GM18907 (cell line): ENCODE results near the gene CBLB.

ENCODE experiments used
- ATAC-seq: cut with Tn5 transposase; IDR thresholded peaks from one replicate; pipeline ENCODE4 v1.9.1; 2021; ENCODE audit warnings: mild to moderate bottlenecking, moderate library complexity; ENCODE audit not compliant: unreplicated experiment

CBLB gene

DNA sequence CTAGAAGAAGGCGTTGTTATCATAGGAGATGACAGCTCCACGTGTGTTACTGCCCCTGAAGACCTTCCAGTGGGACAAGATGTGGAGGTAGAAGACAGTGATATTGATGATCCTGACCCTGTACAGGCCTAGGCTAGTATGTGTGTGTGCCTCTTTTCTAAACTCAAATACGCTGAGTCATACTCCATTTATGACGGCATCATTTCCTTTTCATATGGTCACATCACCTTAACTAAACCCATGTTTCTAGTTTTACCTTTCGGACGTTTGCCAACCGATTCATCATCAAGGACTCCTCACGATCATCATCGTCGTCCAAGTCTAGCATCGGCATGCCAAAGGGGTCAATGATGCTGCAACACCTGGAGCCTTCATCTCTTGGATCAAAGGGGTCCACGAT is 149.0 kb downstream of the CBLB start:
- ATAC-seq: no peak

DNA sequence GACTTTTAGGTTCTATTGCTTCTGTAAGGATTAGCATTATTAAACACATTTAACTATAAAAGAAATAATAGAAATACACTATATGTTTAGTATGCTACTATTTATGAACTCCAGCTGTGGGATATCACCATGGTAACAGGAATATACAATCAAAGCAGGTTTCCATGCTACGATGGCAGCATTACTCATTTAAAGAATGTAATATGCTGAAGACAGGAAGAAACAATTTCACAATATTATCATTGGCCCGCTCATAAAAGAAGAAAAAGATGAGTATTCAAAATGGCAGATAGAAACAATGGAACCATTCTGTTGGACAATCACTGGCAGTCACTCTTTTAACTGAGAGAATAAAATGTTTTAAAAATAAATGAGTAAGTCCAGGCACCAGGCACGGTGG is 153.4 kb downstream of the CBLB start:
- ATAC-seq: no peak

DNA sequence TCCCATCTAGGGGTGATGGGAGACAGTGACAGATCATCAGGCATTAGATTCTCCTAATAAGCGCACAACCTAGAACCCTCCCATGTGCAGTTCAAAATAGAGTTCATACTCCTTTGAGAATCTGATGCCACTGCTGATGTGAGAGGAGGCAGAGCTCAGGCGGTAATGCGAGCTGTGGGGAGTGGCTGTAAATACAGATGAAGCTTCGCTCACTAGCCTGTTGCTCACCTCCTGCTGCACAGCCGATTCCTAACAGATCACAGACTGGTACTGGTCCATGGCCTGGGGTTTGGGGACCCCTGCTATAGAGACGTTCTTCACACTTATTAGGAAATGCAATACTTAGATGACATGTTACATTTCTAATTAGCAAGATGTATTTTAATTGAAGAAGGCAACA is 154.4 kb downstream of the CBLB start:
- ATAC-seq: no peak

DNA sequence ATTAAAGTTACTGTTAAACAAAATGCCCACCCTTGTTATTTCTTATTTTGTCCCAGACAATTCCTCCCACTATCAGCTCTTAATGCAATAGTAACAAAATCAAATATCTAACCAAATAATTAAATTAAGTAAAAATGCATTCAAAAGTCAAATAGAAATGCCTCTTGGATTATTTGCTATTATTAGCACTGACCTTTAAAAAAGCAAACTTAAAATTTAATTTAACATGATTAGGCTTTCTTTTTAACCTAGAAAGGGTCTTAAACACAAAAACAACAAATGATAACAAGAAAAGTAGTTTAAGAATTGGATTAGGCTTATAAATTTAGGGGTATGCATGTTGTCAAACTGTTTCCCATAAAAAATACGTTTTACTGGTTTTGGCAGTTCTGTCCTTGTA is 159.8 kb downstream of the CBLB start:
- no peak for ATAC-seq

DNA sequence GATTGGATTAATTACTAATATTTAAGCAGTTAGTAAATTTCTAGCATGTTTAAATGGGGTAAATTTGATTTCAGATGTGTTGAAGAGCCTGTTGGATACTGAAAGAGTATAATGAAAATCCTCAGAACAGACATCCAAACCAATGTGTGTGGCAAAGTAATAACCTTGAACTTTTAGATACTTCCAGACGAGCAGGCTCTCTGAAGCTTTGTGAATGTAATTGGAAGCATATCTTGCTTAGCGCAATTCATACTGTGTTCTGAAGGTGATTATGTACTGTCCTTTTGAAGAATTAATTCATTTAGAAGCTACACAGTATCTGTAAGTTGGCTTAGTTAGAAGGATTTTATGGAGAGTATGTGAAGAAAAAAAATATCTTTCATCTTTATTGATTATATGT is 161.8 kb downstream of the CBLB start:
- ATAC-seq: no peak

DNA sequence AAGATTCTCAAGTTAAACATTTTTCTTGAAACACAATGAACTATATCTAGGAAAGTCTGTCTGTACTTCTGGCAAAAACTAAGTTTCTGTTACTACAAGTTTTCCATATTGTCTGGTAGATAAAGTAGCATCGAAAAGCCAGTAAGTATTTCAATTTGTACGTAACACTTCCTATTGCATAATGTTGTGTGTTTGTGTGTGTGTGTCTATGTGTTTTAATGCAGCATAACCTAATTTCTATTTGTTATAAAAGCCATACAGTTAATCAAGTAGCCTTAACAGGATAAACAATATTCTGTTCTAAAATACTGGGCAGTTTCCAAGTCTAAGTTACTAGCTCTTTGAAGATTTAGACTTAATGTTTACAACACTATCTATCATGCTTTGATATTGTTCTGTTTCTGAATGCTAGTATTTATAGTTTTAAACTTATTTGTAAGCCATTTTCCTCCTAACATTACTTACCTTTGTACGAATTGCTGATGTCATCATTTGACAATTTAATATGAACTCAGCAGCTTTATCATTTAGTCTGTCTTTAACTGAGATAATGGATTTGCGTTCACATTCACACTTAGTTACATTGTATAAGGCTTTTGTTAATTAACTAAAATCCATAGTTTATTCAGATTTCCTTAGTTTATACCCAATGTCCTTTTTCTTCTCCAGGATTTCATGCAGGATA is 163.9 kb downstream of the CBLB start:
- no peak for ATAC-seq

DNA sequence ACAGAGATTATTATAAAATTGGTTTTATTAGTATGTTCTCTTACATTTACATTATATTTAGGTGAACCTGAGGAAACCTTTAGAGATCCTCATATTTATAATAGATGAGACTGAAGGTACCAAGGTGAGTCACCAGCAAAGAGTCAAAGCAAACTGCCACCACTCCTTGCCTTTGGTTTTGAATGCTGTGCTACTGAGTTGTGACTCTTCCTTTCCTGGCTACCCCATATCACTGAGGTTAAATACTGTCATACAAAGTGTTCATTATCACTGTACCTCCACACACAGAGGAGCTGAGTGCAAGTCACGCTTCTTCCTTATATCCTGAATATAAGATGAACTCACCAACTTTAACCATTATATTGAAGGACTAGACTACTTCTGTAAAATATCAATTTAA is 168.2 kb downstream of the CBLB start:
- no peak for ATAC-seq

DNA sequence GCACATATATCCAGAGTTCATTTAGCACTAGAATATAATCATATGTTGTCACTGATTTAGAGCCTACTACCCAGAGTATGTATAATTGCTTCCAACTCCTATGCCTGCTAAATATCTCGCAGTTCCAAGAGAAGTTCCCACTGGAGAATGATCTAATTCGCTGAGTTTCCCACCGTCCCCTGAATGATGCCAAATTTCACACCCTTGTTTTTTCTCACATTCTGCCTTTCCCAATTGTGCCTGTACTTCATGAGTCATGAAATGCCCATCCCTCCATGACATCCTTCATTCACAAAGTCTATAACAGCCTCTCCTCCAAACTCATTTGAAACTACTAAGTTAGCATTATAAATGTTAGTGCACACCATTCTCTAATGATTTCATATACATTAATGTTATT is 177.2 kb downstream of the CBLB start:
- ATAC-seq: no peak

DNA sequence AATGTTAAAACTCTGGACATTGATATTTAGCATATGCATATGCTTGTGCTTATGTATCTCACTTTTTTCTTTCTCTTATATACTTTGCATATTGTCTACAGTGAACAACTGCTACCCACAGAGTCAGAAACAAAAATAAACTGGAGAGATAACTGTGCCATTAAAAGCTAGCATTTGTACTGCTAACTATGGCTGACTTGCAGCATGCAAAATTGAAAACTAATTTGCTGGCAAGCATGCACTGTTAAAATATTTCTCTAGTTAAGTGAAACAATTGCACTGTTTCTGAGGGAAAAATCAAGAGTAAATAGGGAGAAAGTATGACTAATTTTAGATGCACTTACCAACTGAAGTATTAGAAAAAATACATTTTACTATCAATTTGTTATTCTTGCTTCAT is 177.8 kb downstream of the CBLB start:
- ATAC-seq: no peak

DNA sequence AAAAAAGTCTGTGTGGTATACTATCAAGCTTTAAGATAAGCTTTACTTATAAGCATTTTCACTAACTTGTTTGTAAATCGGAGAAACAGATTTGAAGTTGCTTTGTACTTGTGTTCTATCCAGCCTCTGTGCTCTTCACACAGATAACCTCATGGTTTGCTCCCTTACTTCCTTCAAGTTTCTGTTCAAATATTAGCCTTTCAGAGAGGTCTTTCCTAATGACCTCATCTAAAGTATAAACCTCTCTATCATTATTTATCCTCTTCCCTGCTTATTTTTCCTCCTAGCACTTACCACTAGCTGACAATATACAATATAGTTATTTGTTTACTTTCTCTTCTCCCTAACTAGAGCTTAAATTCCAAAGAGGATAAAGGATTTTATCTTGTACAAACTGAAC is 180.0 kb downstream of the CBLB start:
- ATAC-seq: no peak

DNA sequence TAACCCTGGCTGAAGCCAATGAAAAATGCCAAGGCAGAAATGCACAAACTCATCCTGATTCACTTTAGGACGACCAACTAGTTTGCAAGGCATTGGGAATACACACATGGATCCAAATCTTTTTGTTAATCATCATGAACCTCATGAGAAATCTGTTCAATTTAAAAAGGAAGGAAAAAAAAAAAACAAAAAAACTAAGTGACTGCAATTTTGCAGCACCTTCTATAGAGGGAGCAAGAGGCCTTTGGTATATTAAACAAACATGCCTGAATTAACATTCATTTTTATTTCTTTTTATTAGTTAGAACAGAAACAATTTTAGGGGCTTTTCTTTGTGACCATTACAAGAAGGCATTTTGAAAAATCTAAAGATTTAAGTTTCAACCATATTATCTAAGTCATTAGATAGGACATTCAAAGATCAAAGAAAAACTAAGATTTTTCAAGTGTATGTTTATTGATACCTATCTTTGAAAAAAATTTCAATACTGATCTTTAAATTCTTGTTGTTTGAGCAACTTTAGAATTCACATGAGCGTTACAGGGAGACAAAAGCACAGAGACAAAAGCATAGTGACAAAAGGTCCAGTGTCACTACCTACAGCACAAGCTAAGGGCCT is 182.4 kb downstream of the CBLB start:
- no peak for ATAC-seq

DNA sequence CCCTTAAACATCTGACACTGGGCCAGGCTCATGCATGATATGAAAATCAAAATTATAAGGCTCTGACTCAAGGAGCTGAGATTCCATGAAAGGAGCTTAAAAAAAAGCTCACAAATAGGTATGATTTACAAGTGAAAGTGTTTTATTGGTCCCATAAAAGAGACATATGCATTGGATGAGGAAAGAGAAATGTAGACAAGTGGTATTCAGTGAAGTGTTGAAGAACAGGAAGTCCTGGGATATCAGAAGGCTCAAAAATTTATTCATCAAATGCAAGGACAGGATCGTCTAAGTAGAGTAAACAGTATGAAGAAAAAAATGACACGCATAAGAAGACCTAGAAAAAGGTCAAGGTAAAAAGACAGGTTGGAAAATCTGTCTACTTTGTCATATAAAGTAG is 188.9 kb downstream of the CBLB start:
- no peak for ATAC-seq

DNA sequence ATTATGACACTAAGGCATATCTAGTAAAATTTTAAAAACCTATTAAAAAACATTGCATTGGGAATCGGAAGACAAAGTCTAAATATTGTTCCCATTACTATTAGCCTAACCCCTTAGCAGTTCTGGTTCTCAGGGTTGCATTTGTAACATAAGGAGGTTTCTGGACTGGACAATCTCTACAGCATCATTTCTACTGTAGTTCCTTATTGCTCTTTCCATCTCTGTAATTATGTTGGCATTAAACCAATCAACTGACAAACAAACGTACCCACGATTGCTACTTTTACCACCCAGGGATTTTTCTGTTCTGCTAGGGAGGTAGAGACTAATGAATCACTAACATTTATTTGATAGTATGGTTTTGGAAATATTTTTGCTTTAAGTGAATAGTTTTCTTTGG is 190.8 kb downstream of the CBLB start:
- ATAC-seq: no peak

DNA sequence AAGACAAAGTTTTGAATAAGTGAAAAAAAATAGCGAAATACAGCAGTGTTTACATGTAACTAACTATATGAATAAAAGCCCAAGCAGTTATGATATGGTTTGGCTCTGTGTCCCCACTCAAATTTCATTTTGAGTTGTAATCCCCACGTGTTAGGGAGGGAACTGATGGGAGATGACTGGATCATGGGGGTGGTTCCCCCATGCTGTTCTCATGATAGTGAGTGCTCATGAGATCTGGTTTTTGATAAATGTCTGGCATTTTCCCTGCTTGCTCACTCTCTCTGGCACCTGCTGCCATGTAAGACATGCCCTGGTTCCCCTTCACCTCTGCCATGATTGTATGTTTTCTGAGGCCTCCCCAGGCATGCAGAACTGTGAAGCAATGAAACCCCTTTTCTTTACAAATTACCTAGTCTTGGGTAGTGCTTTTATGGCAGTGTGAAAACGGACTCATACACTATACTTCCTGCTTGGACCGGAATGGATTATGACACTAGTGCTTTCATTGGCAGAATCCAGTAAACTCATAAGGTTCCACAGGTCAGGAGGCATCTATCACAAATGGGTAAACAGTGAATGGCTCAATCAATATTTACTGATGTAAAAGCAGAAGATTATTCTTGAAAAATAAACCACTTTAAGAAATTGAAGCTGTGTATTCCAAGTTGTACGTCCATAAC is 192.1 kb downstream of the CBLB start:
- ATAC-seq: no peak

DNA sequence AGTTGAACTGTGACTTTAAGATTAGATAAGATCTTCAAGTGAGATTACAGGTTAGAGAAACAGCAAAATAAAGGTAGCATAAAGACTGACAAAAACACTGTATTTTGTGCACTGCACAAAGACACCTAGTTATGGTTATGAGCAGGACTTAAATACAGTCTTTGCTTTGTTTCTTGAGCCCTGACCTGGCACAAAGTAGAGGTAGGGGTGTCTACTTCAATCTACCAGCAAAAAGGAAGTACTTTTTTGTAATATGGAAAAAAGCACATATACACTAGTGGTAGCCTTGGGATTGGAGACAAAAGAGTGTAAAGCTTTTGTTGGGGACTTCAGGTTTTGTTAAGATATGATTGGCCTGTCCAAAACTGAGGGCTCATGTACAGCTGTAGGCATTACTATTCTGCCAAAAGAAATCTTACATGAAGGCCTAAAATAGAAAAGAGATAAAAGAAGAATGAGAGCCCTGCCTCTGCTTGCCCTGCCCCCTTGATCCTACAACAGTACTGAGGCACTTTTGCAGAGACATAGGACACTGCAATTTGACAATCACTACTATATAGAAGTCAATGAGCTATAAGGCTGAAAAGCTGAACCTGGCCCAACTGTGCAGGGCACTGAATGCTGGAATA is 194.3 kb downstream of the CBLB start:
- ATAC-seq: no peak

DNA sequence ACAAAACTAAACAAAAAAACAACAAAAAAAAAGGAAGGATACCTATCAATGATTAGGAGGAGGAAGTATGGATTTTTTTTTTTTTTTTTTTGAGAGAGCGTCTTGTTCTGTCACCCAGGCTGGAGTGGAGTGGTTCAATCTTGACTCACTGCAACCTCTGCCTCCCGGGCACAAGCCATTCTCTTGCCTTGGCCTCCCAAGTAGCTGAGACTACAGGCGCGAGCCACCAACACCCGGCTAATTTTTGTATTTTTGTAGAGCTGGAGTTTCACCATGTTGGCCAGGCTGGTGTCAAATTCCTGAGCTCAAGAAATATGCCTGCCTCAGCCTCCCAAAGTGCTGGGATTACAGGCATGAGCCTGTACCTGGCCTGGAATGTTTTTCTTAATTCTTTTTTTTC is 195.8 kb downstream of the CBLB start:
- ATAC-seq: no peak

DNA sequence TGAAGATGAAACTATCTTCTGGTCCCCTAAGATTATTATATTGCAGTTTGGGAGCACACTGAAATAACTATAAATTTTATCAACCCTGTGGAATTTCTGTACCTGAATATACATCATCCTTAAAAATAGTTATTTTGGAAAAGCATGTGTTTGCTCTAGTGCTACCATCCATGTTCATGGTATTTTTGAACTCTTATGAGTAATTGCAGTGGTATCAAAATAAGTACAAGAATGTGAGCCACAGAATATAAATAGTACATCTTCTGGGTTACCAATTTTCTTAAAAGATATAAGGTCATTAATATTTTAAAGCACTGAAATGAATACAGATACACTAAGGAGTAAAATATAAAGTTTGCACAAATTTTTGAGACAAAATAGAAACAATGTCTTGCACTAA is 206.5 kb downstream of the CBLB start:
- no peak for ATAC-seq

DNA sequence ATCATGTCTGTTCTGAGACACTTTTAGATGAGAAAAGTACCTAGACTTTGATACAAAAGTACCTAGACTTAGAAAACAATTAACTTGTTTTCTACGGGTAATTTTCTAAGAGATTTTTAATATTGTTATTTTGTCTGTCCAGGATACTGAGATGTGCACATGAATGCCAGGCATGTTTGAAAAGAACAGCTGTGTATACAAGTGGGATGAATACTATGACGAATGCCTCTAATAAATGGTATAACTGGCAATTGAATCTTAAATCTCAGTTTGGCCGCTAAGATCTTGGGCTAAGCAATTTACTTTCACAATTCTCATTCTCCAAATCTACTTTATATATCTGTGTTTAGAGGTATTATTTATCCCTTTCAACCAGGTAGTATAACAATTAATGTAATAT is 207.4 kb downstream of the CBLB start:
- ATAC-seq: no peak

DNA sequence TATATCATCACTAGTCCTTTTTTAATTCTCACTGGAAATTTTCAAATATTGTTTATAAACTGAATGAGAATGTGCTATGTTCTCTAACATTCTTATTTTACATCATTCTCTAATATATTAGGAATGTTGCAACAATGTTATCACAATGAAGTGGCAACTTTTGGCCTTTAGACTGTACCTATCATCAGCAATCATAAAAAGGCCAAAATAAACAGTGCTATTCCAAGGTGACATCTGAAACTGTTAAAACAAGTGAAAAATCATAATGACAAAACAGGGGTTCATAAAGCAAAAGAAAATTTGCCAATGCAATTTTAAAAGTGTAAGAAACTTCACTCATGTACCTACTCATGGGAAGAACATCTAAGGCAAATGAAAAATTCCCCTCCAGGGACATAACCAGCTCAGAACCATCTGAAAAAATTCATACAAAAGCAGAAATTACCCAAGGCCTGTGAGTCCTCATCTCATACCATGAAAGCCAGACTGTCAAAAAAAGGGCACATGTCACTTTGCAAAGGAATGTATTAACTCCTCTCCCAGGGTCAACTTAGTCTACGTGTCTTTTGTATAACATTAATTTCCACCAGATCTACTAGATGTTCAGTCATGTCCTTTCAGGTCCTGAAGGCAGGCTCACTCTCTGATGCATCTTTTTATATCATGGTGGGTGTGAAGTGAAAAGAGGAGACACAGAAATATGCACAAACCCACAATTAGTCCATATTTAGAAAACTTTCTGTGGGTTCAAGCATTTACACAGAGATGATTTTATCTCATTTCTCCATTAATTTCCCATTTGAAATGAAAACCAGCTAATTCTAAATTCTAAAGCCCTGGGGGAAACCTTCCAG is 211.9 kb downstream of the CBLB start:
- ATAC-seq: no peak

DNA sequence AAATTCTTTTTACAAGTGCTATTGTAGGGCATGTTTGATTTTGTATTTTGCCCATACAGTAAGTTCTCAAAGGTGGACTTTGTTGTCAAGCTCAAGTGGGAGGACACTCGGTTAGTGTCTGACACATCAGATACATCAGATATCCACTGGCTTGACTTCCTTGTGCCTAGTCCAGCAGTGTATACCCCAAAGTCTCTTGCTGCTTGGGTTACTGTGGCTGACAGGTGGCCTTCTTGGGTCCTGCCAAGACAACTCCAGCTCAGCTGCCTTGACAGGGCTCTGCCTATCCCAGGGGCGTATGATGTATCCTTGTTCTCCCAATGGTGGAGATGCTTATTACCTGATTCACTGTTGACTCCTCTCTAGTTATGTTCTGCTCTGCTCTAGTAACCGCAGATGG is 214.9 kb downstream of the CBLB start:
- ATAC-seq: no peak

DNA sequence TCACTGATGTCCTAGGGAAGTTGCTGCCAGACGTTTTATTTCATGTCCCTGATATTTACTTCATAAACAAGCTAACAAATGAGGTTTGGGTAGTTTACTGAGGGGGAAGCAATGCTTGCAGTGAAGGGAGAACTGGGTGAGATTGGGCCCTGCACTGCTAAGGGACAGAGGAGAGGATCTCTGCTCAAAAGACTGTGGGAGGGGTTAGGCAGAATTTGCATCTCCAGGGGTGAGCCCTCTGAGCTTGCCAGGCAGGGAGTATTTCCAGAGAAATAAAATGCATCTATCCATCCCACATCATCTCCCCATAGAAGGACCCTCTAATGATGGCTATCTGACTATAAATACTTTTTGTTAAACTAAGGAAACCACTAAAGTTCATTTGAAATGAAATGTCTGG is 215.6 kb downstream of the CBLB start:
- ATAC-seq: no peak
